GM12801 (cell line): Measurements from ENCODE around the gene FGF8.

Experiments used
- CTCF ChIP-seq: IDR thresholded peaks from one replicate; pipeline ENCODE4 v1.5.1; 2011; ENCODE audit warnings: control low read depth; ENCODE audit not compliant: insufficient read length; ENCODE audit errors: extremely low read depth

The FGF8 gene

GRCh38 chr10:101776161-101776817 is 375 bp upstream of the FGF8 start:
- no peak for TF ChIP-seq CTCF

- TF ChIP-seq CTCF: no peak
These were observed 1.2 kb downstream of the FGF8 start for GRCh38 chr10:101774589-101775272.

GRCh38 chr10:101773923-101774588 is 1.9 kb downstream of the FGF8 start:
- no peak for TF ChIP-seq CTCF

GRCh38 chr10:101772895-101773761 is 2.8 kb downstream of the FGF8 start:
- TF ChIP-seq CTCF: no peak

- no peak for TF ChIP-seq CTCF
These were observed 3.7 kb downstream of the FGF8 start for GRCh38 chr10:101772017-101772894.

GRCh38 chr10:101771380-101771779 is 4.5 kb downstream of the FGF8 start:
- TF ChIP-seq CTCF: no peak
